Activated gamma-delta T cell treated with anti-CD3 and anti-CD28 coated beads, Interleukin-2, amount 50 U/mL, for 16 hours (primary cell): ENCODE results near the gene CD44.

Experiments
- DNase-seq: peaks from one replicate; pipeline ENCODE4 v3.0.0-alpha.2; 2020; ENCODE audit warnings: low read depth

The CD44 gene

GRCh38 chr11:35158701-35159510, 19.9 kb downstream of the CD44 start:
- DNase-seq = no peak

- no peak for DNase-seq
Measured at GRCh38 chr11:35160246-35160824, 21.4 kb downstream of the CD44 start.

GRCh38 chr11:35160902-35161597, 22.1 kb downstream of the CD44 start:
- no peak for DNase-seq

- DNase-seq = no peak
Measured at GRCh38 chr11:35162745-35163144, 23.8 kb downstream of the CD44 start.

GRCh38 chr11:35163209-35163608, 24.2 kb downstream of the CD44 start:
- DNase-seq = no peak

- DNase-seq = no peak
Measured at GRCh38 chr11:35163702-35164496, 24.9 kb downstream of the CD44 start.

GRCh38 chr11:35165030-35165422, 26.1 kb downstream of the CD44 start:
- DNase-seq = no peak

- peak; percentile 80 for DNase-seq
Measured at GRCh38 chr11:35165423-35166368, 26.7 kb downstream of the CD44 start.

- no peak for DNase-seq
Measured at GRCh38 chr11:35166369-35167360, 27.7 kb downstream of the CD44 start.

- DNase-seq = no peak
Measured at GRCh38 chr11:35167426-35167954, 28.5 kb downstream of the CD44 start.

GRCh38 chr11:35168671-35169070, 29.7 kb downstream of the CD44 start:
- DNase-seq = no peak

GRCh38 chr11:35169112-35169511, 30.1 kb downstream of the CD44 start:
- DNase-seq = no peak

- no peak for DNase-seq
Measured at GRCh38 chr11:35169754-35170153, 30.8 kb downstream of the CD44 start.

GRCh38 chr11:35170503-35170902, 31.5 kb downstream of the CD44 start:
- no peak for DNase-seq

- DNase-seq = no peak
Measured at GRCh38 chr11:35171226-35171625, 32.3 kb downstream of the CD44 start.

- DNase-seq = no peak
Measured at GRCh38 chr11:35173011-35173511, 34.1 kb downstream of the CD44 start.

GRCh38 chr11:35173616-35174566, 34.9 kb downstream of the CD44 start:
- DNase-seq = no peak

- no peak for DNase-seq
Measured at GRCh38 chr11:35174666-35175065, 35.7 kb downstream of the CD44 start.
